RWPE2 (cell line): ENCODE data around the gene KRTAP5-1.

Experiments used
- ATAC-seq: fragments of 200-7000 bp; cut with Tn5 transposase; 3 replicates; pipeline ENCODE4 v1.9.1; 2021; ENCODE audit warnings: low read depth
- DNase-seq: peaks from one replicate; pipeline ENCODE4 v3.0.0-alpha.2; 2020; ENCODE audit warnings: low spot score
- H3K27ac ChIP-seq: fragments of 450-650 bp; 2 replicates; pipeline ENCODE4 v1.5.1; 2017; ENCODE audit warnings: mild to moderate bottlenecking; ENCODE audit not compliant: poor library complexity, severe bottlenecking
- H3K27me3 ChIP-seq: fragments of 250-450 bp; sonication (Bioruptor Pico); 2 replicates; pipeline ENCODE4 v1.5.1; 2021; ENCODE audit warnings: mild to moderate bottlenecking, moderate library complexity; ENCODE audit not compliant: insufficient read depth, poor library complexity, severe bottlenecking
- H3K36me3 ChIP-seq: fragments of 250-450 bp; sonication (Bioruptor Pico); 2 replicates; pipeline ENCODE4 v1.5.1; 2020; ENCODE audit warnings: low read depth, mild to moderate bottlenecking, moderate library complexity
- H3K4me1 ChIP-seq: fragments of 250-450 bp; sonication (Bioruptor Pico); 2 replicates; pipeline ENCODE4 v1.5.1; 2021; ENCODE audit warnings: mild to moderate bottlenecking, moderate library complexity; ENCODE audit not compliant: insufficient read depth, poor library complexity, severe bottlenecking
- H3K4me3 ChIP-seq: fragments of 250-450 bp; sonication (Bioruptor Pico); 2 replicates; pipeline ENCODE4 v1.5.1; 2021; ENCODE audit warnings: mild to moderate bottlenecking, moderate library complexity; ENCODE audit not compliant: severe bottlenecking
- H3K9me3 ChIP-seq: fragments of 250-450 bp; sonication (Bioruptor Pico); 2 replicates; pipeline ENCODE4 v1.5.1; 2021; ENCODE audit warnings: mild to moderate bottlenecking, moderate library complexity; ENCODE audit not compliant: severe bottlenecking
- CTCF ChIP-seq: fragments of 450-650 bp; IDR thresholded peaks from one replicate; pipeline ENCODE4 v1.5.1; 2017; ENCODE audit warnings: mild to moderate bottlenecking, moderate library complexity; ENCODE audit not compliant: poor library complexity, severe bottlenecking

KRTAP5-1 gene

GRCh38 chr11:1573077-1573902, 11.8 kb downstream of the KRTAP5-1 start:
- Histone ChIP-seq H3K27me3 (peaks cover 20% of the 10 kb centered on the region), H3K9me3 (peaks cover 2% of the 10 kb centered on the region), H3K4me3 (peak overlapping the region; percentile 50), H3K27ac (no peak overlapping the region), H3K4me1 (no peaks in the 10 kb centered on the region), H3K36me3 (no peaks in the 10 kb centered on the region)
- ATAC-seq: peak; percentile 31; the same call in 2 of the 3 replicates
- no peak for TF ChIP-seq CTCF
- DNase-seq: no peak

GRCh38 chr11:1572197-1573076, 12.6 kb downstream of the KRTAP5-1 start, which contains the start of gene DUSP8:
DUSP8 (minus strand) TSS chr11:1572271; CDS start chr11:1565826, 6,445 bp downstream.
- peak; percentile 78 for DNase-seq
- Histone ChIP-seq H3K4me1 (no peaks in the 10 kb centered on the region), H3K9me3 (no peaks in the 10 kb centered on the region), H3K4me3 (peak within 1 kb of the TSS; percentile 50), H3K36me3 (no peaks in the 10 kb centered on the region), H3K27ac (no peak within 1 kb of the TSS), H3K27me3 (peaks cover 20% of the 10 kb centered on the region)
- peak; percentile 6; the same call in 1 of the 3 replicates for ATAC-seq
- no peak for TF ChIP-seq CTCF

GRCh38 chr11:1571760-1572196, 13.3 kb downstream of the KRTAP5-1 start:
- Histone ChIP-seq H3K4me1 (no peaks in the 10 kb centered on the region), H3K9me3 (no peaks in the 10 kb centered on the region), H3K4me3 (peak overlapping the region; percentile 50), H3K27ac (no peak overlapping the region), H3K27me3 (peaks cover 20% of the 10 kb centered on the region), H3K36me3 (no peaks in the 10 kb centered on the region)
- TF ChIP-seq CTCF: no peak
- DNase-seq (no peak), ATAC-seq (no peak)

DNA sequence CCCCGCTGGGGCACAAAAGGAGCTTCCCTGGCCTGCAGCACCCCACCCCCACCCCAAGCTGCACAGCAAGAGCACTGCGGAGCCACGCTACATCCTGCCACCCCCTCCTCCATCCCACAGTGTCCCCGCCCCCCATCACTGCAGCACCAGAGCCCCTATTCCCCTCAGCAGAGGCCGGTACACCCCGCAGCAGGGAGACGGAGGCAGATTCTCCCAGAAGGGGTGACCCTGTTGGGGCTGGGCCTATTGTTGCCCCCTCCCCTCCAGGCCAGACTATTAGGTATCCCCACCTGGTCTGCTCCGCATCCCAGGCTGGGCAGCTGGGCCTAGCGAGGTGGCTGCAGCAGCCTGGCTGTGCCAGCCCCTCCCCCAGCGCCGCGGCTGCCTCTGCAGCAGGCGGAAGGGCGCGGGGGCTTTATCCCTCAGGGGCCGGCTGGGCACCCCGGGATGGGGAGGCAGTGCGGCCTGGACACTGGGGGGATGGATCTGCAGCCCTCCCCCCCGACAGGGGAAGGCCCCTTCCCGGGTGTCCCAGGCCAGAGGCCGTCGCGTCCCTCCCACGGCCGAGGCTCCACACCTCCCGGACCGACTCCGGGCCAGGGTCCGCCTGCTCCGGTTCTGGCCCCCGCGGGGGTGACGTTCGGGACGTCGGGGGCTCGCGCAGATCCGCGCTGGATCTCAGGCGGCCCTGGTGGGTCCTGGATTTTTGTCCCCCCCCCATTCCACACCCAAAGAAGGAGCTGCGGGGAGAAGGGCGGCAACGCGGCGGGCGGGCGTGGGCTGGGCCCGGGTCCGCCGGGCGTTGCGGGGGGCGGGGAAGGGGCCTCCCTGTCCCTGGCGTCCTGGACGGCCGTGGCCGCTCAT, 14.0 kb downstream of the KRTAP5-1 start:
- Histone ChIP-seq H3K4me1 (no peaks in the 10 kb centered on the region), H3K9me3 (no peaks in the 10 kb centered on the region), H3K27ac (no peak overlapping the region), H3K4me3 (peak overlapping the region; percentile 50), H3K27me3 (peaks cover 20% of the 10 kb centered on the region), H3K36me3 (no peaks in the 10 kb centered on the region)
- TF ChIP-seq CTCF: no peak
- DNase-seq (no peak), ATAC-seq (no peak)
